Esophagus muscularis mucosa (tissue), 4 donors: Measurements from ENCODE around the gene ARNT2. TPM values are rescaled to one million over a fixed set of nuclear protein-coding genes. Genes with fewer than 3 reads are reported as not detected.

Source experiments
- DNase-seq: peaks from one replicate; pipeline ENCODE4 v3.0.0-alpha.2; 2017; ENCODE audit errors: extremely low spot score
- H3K27ac ChIP-seq, 4 donors: fragments of 200-600 bp; sonication (generic); replicated peaks in 1 of 4; 1 replicate in 3 of 4; 2 replicates in 1 of 4; pipeline ENCODE4 v1.5.1; 2016 to 2019; ENCODE audit warnings: mild to moderate bottlenecking in 1 of 4
- H3K27me3 ChIP-seq, 4 donors: fragments of 200-600 bp; sonication (generic); one replicate each; pipeline versions ENCODE4 v1.5.1 to v1.6.0; 2016 to 2019
- H3K36me3 ChIP-seq, 4 donors: fragments of 200-600 bp; sonication (generic); one replicate each; pipeline ENCODE4 v1.5.1; 2016 to 2019
- H3K4me1 ChIP-seq, 4 donors: fragments of 200-600 bp; sonication (generic); one replicate each; pipeline ENCODE4 v1.5.1; 2016 to 2019
- H3K4me3 ChIP-seq, 4 donors: fragments of 200-600 bp; sonication (generic); 1 replicate in 2 of 4; 2 replicates in 2 of 4; pipeline ENCODE4 v1.5.1; 2016 to 2019; ENCODE audit warnings: mild to moderate bottlenecking in 4 of 4, moderate library complexity in 1 of 4
- H3K9me3 ChIP-seq, 4 donors: fragments of 200-600 bp; sonication (generic); 1 replicate in 3 of 4; 2 replicates in 1 of 4; pipeline ENCODE4 v1.5.1; 2016 to 2019
- EP300 ChIP-seq: sonication (generic); formaldehyde crosslinking; IDR thresholded peaks from one replicate; pipeline ENCODE4 v1.6.1; 2017; ENCODE audit warnings: antibody characterized with exemption
- POLR2A ChIP-seq: fragments of 450-650 bp; IDR thresholded peaks from one replicate; pipeline ENCODE4 v1.6.1; 2017; ENCODE audit warnings: antibody characterized with exemption, moderate library complexity, mild to moderate bottlenecking, low read depth
- POLR2AphosphoS5 ChIP-seq, 2 donors: sonication (generic); formaldehyde crosslinking; IDR thresholded peaks; one replicate each; pipeline ENCODE4 v1.6.1; 2017; ENCODE audit warnings: antibody characterized with exemption in 2 of 2
- WGBS: methylation state at CpG from one replicate; pipeline ENCODE4 v1.1.5; 2018; 5-methylcytosine and 5-hydroxymethylcytosine counted together
- intact Hi-C: fragments of 100-400 bp; cut with DNase I; formaldehyde crosslinking; loops from one replicate; pipeline ENCODE4 v1.15.1; 2023
- total RNA-seq, 4 donors: library from RNA; depleted of rRNA; stranded (reverse); fragments of >200 nt; gene quantifications; one replicate each; pipeline versions ENCODE4 v1.1.0 to v1.2.1, GENCODE V29; 2016
- TF ChIP-seq, protein P1 (sequence below), 3 experiments: fragments of 200-600 bp in 2 of 3; fragments of 450-650 bp in 1 of 3; sonication (generic) in 2 of 3; IDR thresholded peaks; one replicate each; pipeline ENCODE4 v1.5.1; 2017 to 2019; ENCODE audit warnings: antibody characterized with exemption in 3 of 3, mild to moderate bottlenecking in 2 of 3, moderate library complexity in 1 of 3

Gene ARNT2
- total RNA-seq = 10 to 100 TPM in 1 of 4 donors, 1 to 10 TPM in 3; 5.4 to 14.6 (median 8.2) TPM

DNA sequence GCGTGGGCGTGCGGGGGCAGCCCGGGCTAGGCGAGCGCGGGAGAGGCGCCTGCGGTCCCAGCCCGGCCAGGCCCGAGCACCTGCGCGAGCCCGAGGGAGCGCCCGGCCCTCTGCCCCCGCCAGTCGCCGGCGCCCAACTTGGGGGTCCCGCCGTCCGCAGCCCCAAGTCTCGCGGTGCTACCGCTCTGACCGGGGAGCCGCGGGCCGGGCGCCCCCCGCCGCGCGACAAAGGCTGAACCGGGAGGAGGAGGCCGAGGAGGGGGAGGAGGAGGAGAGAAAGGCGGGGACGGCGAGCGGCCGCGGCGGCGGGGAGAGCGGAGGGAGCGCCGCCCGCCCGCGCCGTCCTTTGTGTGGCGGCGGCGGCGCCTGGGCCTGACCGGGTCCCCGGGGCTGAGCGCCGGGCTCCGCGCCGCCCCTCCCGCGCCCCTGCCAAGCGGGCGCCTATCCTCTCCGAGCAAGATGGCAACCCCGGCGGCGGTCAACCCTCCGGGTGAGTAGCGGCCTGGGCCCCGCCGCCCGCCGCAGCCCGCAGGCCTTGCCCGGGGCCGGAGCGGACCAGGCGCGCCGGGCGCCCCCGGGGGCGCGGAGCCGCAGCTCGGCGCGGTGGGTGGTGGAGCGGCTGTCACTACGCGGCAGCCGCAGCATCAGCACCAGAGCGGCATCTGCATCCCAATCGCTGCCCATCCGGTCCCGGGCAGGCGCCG, at the start of gene ARNT2:
Gene ARNT2, plus strand, starts transcription at position 326 of the 704 bp plus-strand sequence. Its CDS starts 134 bp downstream, at position 460.
- Histone ChIP-seq H3K4me3 (peak within 1 kb of the TSS; percentile 62 to 75 (median 68)), H3K27ac (peak within 1 kb of the TSS; percentile 64 to 79 (median 72)), H3K27me3 (peaks cover 0 to 7% (median 0%) of the 10 kb centered on the region in 4 donors), H3K9me3 (no peaks in the 10 kb centered on the region), H3K4me1 (peaks cover 5 to 22% (median 18%) of the 10 kb centered on the region in 4 donors), H3K36me3 (no peaks in the 10 kb centered on the region)
- whole genome bisulfite sequencing = 4% methylated on average over 4 of the region's 102 CpGs
- DNase-seq = peak; percentile 50
- TF ChIP-seq POLR2AphosphoS5 (IDR thresholded peaks at IDR 0.05) (no peak), POLR2A (no peak), EP300 (no peak)
- TF ChIP-seq, protein P1, sequence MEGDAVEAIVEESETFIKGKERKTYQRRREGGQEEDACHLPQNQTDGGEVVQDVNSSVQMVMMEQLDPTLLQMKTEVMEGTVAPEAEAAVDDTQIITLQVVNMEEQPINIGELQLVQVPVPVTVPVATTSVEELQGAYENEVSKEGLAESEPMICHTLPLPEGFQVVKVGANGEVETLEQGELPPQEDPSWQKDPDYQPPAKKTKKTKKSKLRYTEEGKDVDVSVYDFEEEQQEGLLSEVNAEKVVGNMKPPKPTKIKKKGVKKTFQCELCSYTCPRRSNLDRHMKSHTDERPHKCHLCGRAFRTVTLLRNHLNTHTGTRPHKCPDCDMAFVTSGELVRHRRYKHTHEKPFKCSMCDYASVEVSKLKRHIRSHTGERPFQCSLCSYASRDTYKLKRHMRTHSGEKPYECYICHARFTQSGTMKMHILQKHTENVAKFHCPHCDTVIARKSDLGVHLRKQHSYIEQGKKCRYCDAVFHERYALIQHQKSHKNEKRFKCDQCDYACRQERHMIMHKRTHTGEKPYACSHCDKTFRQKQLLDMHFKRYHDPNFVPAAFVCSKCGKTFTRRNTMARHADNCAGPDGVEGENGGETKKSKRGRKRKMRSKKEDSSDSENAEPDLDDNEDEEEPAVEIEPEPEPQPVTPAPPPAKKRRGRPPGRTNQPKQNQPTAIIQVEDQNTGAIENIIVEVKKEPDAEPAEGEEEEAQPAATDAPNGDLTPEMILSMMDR (IDR thresholded peaks at IDR 0.05) = no peak
- intact Hi-C loops = no loop called here

- WGBS = 89% methylated on average over 3 of the region's 3 CpGs
- DNase-seq = no peak
- H3K27me3 ChIP-seq = no peaks in the 10 kb centered on the region
- no peak overlapping the region for H3K4me3 ChIP-seq
- H3K4me1 ChIP-seq = no peaks in the 10 kb centered on the region
- H3K36me3 ChIP-seq = no peaks in the 10 kb centered on the region
- H3K27ac ChIP-seq = no peak overlapping the region
- intact Hi-C loops = no loop called here
- H3K9me3 ChIP-seq = peaks cover 0 to 35% (median 34%) of the 10 kb centered on the region in 4 donors
- TF ChIP-seq, protein P1 (IDR thresholded peaks at IDR 0.05) = no peak
- TF ChIP-seq POLR2A (no peak), POLR2AphosphoS5 (IDR thresholded peaks at IDR 0.05) (no peak), EP300 (no peak)
Measured at GRCh38 chr15:80367094-80367493, 37.1 kb upstream of the ARNT2 start.

- WGBS = 75% methylated on average over 1 of the region's 1 CpG
- Histone ChIP-seq H3K36me3 (no peaks in the 10 kb centered on the region), H3K4me1 (no peaks in the 10 kb centered on the region), H3K27ac (no peak overlapping the region), H3K9me3 (peaks cover 0 to 35% (median 34%) of the 10 kb centered on the region in 4 donors), H3K4me3 (no peak overlapping the region), H3K27me3 (no peaks in the 10 kb centered on the region)
- no peak for DNase-seq
- intact Hi-C loops = no loop called here
- TF ChIP-seq POLR2AphosphoS5 (IDR thresholded peaks at IDR 0.05) (no peak), EP300 (no peak), POLR2A (no peak)
- TF ChIP-seq, protein P1 (IDR thresholded peaks at IDR 0.05) = no peak
Measured at GRCh38 chr15:80367661-80368060, 36.5 kb upstream of the ARNT2 start.

GRCh38 chr15:80371924-80372323, 32.3 kb upstream of the ARNT2 start:
- Histone ChIP-seq H3K4me3 (no peak overlapping the region), H3K4me1 (no peaks in the 10 kb centered on the region), H3K27ac (no peak overlapping the region), H3K27me3 (no peaks in the 10 kb centered on the region), H3K36me3 (no peaks in the 10 kb centered on the region), H3K9me3 (peaks cover 0 to 25% (median 23%) of the 10 kb centered on the region in 4 donors)
- TF ChIP-seq POLR2AphosphoS5 (IDR thresholded peaks at IDR 0.05) = no peak
- TF ChIP-seq, protein P1 (IDR thresholded peaks at IDR 0.05) = no peak
- DNase-seq = no peak
- 93% methylated on average over 2 of the region's 2 CpGs for WGBS
- intact Hi-C loops = no loop called here

DNA sequence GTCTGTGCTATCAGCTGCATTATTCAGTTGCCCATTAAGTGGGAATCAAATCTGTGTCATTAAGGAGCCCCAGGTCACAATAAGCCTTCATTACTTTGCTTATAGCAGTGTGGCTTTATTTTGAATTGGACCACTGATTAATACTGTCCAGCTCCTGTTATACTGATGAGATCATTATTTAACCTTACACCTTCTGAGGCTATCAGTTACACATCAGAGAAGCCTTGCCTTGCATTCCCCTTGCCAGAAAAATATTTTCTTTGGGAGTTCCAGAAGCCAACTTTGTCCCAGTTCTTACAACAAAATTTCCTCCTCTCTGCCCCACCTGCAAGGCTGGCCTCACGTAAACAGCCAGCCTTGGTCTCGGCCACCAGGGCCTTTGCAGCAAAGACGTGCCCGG, 29.7 kb upstream of the ARNT2 start:
- no peaks in the 10 kb centered on the region for H3K27me3 ChIP-seq
- H3K4me3 ChIP-seq = no peak overlapping the region
- H3K4me1 ChIP-seq = no peaks in the 10 kb centered on the region
- WGBS = 69% methylated on average over 4 of the region's 4 CpGs
- intact Hi-C loops = no loop called here
- DNase-seq = no peak
- TF ChIP-seq, protein P1 (IDR thresholded peaks at IDR 0.05) = no peak
- TF ChIP-seq EP300 (no peak), POLR2AphosphoS5 (IDR thresholded peaks at IDR 0.05) (no peak), POLR2A (no peak)
- H3K36me3 ChIP-seq = no peaks in the 10 kb centered on the region
- H3K27ac ChIP-seq = no peak overlapping the region
- peaks cover 0 to under 1% (median 0%) of the 10 kb centered on the region in 4 donors for H3K9me3 ChIP-seq
